ACC112 (cell line): ENCODE results near the gene SEC14L3.
"Not testable (repeated sequence)": the region's sequence is repeated elsewhere in the genome, so short reads cannot be mapped to it uniquely, and the experiment has no call there.

Experiments
- H2AFZ ChIP-seq: fragments of 200-600 bp; sonication (generic); one replicate; pipeline ENCODE4 v1.6.0; 2017; ENCODE audit warnings: antibody characterized with exemption, low read length; ENCODE audit not compliant: unreplicated experiment
- H3K27ac ChIP-seq: fragments of 200-600 bp; sonication (generic); 2 replicates; pipeline ENCODE4 v1.5.1; 2014; ENCODE audit warnings: low read depth, mild to moderate bottlenecking, antibody characterized with exemption, low read length, moderate library complexity
- H3K27me3 ChIP-seq: fragments of 200-600 bp; sonication (generic); 2 replicates; pipeline ENCODE4 v1.6.1; 2014; ENCODE audit warnings: mild to moderate bottlenecking, antibody characterized with exemption, low read length, moderate library complexity, mixed read lengths; ENCODE audit not compliant: insufficient read depth
- H3K36me3 ChIP-seq: fragments of 200-600 bp; sonication (generic); 2 replicates; pipeline ENCODE4 v1.6.1; 2016; ENCODE audit warnings: mild to moderate bottlenecking, antibody characterized with exemption, low read length, moderate library complexity, mixed read lengths; ENCODE audit not compliant: insufficient read depth
- H3K4me1 ChIP-seq: fragments of 200-600 bp; sonication (generic); one replicate; pipeline ENCODE4 v1.6.1; 2016; ENCODE audit warnings: low read length, mixed read lengths; ENCODE audit not compliant: insufficient read depth, unreplicated experiment, control insufficient read depth
- H3K4me3 ChIP-seq: fragments of 200-600 bp; sonication (generic); 2 replicates; pipeline ENCODE4 v1.5.1; 2014; ENCODE audit warnings: mild to moderate bottlenecking, low read depth, low read length
- H3K79me2 ChIP-seq: fragments of 200-600 bp; sonication (generic); one replicate; pipeline ENCODE4 v1.6.0; 2016; ENCODE audit warnings: low read length; ENCODE audit not compliant: control insufficient read depth, unreplicated experiment, insufficient read depth

SEC14L3 gene

GRCh38 chr22:30460147-30460546, 11.7 kb downstream of the SEC14L3 start:
- no peak overlapping the region for H3K4me3 ChIP-seq
- H3K36me3 ChIP-seq, result no peaks in the 10 kb centered on the region
- 0 out of 2 replicates have a peak, but pooled peaks cover 2% of the 10 kb centered on the region for H3K27me3 ChIP-seq
- H3K27ac ChIP-seq, result no peak overlapping the region
- no peaks in the 10 kb centered on the region for H3K79me2 ChIP-seq
- H2AFZ ChIP-seq, result no peak overlapping the region
- H3K4me1 ChIP-seq, result no peaks in the 10 kb centered on the region

- Histone ChIP-seq H3K4me3 (no peak overlapping the region), H3K27me3 (no peaks in the 10 kb centered on the region), H3K4me1 (no peaks in the 10 kb centered on the region), H3K27ac (no peak overlapping the region), H3K36me3 (no peaks in the 10 kb centered on the region), H2AFZ (no peak overlapping the region), H3K79me2 (no peaks in the 10 kb centered on the region)
Measured at GRCh38 chr22:30459181-30460052, 12.4 kb downstream of the SEC14L3 start.

DNA sequence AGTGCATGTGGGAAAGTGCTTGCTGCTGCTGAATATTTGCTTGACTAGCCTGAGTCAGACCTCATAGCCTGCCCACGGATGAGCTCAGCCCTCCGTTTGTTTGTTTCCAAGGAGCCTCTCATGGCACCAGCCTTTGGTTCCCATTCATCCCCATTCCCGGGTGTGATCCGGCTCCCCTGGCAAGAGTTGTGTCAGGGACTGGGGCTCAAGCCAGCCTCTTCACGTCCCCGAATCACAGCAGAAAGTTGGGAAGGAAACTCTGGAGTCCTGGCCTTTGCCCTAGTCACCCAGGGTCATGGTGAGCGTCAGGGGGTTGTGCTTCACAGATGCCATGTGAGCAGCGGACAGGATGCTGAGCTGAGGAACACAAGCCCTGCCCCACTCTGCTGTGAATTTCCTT, 13.8 kb downstream of the SEC14L3 start:
- H3K4me3 ChIP-seq, result no peak overlapping the region
- H2AFZ ChIP-seq, result no peak overlapping the region
- H3K4me1 ChIP-seq, result no peaks in the 10 kb centered on the region
- no peak overlapping the region for H3K27ac ChIP-seq
- H3K36me3 ChIP-seq, result no peaks in the 10 kb centered on the region
- H3K79me2 ChIP-seq, result no peaks in the 10 kb centered on the region
- H3K27me3 ChIP-seq, result no peaks in the 10 kb centered on the region

DNA sequence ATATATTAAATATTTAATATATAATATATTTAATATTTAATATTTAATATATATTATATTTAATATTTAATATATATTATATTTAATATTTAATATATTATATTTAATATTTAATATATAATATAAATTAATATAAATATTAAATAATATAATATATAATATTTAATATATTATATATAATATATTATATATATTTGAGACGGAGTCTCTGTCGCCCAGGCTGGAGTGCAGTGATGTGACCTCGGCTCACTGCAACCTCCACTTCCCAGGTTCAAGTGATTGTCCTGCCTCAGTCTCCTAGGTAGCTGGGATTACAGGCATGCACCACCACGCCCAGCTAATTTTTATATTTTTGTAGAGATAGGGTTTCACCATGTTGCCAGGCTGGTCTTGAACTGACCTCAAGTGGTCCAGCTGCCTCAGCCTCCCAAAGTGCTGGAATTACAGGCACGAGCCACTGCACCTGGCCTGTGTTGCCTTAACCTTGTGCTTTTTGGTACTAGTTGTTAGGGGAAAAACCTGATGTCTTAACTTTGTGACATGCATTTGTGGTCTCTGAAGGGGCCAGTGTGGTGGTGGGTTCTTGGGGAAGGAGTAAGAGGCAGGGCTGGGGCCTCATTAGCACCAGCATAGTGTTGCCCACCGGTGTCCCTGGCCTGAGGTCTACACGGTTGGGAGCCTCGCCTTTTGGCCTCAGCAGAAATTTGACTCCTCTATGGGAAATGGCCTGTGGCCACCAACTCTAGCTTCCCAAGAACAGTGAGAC, 16.6 kb downstream of the SEC14L3 start:
- Histone ChIP-seq H3K4me3 (no peak overlapping the region), H3K27ac (no peak overlapping the region), H3K79me2 (no peaks in the 10 kb centered on the region), H2AFZ (no peak overlapping the region), H3K27me3 (no peaks in the 10 kb centered on the region), H3K36me3 (no peaks in the 10 kb centered on the region), H3K4me1 (no peaks in the 10 kb centered on the region)

DNA sequence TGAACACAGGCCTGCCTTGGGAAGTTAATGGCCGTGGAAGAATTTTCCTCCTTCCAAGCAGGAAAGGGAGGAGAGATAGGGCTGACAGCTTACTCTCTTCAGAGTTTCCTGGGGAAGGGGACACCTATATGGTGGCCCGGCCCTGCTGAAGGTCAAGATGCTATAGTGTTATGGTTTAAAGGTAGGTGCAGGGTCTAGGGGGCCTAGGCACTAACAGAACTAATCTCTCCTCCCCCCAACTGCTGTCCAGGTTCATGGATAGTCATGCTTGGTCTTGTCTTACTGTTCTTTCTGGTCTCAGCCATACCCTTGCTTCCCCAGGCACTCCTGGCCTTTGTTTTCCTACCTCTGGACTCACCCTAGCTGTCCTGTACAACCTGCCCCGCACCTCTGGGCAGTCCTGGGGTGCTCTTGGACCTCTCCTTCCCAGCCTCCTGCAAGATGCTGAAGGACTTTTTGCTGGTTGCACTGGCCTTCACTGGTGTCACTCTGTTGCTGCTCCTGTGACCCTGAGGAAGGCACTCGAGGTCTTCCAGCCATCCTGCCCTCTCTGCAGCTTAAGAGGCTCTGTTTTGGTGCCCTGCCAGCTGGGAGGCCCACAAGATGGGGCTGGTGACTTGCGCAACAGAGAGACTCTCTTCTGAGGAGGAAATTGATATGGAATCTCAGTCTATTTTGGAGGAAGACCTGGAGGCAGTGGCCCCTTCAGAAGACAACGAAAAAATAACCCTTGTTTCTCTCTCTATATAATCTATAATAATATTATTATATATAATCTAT, 17.9 kb downstream of the SEC14L3 start:
- H3K79me2 ChIP-seq, result no peaks in the 10 kb centered on the region
- no peaks in the 10 kb centered on the region for H3K27me3 ChIP-seq
- no peaks in the 10 kb centered on the region for H3K36me3 ChIP-seq
- H3K4me1 ChIP-seq, result no peaks in the 10 kb centered on the region
- no peak overlapping the region for H3K4me3 ChIP-seq
- H3K27ac ChIP-seq, result no peak overlapping the region
- H2AFZ ChIP-seq, result no peak overlapping the region

DNA sequence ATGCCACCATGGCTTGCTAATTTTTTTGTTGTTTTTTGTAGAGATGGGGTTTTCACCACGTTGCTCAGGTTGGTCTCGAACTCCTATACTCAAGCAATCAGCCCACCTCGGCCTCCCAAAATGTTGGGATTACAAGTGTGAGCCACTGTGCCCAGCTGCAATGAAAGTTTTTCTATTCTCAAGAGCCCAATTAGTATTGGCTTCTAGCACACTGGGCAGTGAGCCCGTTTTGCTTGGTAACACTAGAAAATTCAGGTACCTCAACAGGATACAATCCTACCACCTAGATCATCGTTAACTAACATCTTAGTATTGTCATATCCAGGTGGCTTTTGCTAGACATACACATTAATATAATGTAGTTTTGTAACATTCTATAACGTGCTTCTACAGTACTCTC, 19.0 kb downstream of the SEC14L3 start:
- Histone ChIP-seq H3K79me2 (no peaks in the 10 kb centered on the region), H3K4me1 (no peaks in the 10 kb centered on the region), H3K4me3 (no peak overlapping the region), H3K36me3 (no peaks in the 10 kb centered on the region), H2AFZ (no peak overlapping the region), H3K27ac (no peak overlapping the region), H3K27me3 (no peaks in the 10 kb centered on the region)

DNA sequence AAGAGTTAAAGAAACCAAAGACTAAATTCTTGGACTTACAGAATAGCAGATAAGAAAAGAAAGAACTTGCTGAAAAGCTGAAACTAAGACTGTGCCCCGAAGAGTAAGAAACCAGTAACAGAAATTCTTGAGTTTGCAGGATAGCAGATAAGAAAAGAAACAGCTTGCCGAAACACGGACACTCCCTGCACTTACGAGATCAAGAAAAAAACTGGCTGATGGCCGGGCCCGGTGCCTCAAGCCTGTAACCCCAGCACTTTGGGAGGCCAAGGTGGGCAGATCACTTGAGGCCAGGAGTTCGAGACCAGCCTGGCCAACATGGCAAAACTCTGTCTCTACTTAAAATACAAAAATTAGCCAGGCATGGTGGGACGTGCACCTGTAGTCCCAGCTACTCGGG, 20.3 kb downstream of the SEC14L3 start:
- not testable (repeated sequence) for H3K36me3 ChIP-seq, H3K27me3 ChIP-seq, H2AFZ ChIP-seq, H3K79me2 ChIP-seq, H3K4me1 ChIP-seq, H3K4me3 ChIP-seq, H3K27ac ChIP-seq

DNA sequence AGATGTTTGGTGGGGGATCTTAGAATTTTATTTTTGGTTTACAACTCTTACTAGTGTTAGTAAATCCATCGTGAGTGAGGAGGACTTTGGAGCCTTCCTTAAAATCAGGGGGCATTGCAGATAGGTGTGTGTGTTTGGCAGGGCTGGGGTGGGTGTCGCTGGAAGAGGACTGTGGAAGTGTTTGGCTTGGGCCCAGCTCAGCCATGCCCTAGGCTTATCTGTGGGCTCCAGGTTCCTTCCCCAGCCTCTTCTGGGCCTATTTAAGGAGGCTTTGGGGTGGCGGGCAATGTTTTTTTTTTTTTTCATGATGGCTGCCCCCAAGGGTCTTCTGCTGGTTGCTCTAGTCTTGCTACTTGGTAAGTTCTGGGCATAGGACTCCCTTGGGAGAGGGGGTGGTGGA, 24.2 kb downstream of the SEC14L3 start:
- no peak overlapping the region for H3K4me3 ChIP-seq
- H3K27ac ChIP-seq, result no peak overlapping the region
- no peak overlapping the region for H2AFZ ChIP-seq
- H3K27me3 ChIP-seq, result no peaks in the 10 kb centered on the region
- H3K4me1 ChIP-seq, result peaks cover 12% of the 10 kb centered on the region
- H3K79me2 ChIP-seq, result no peaks in the 10 kb centered on the region
- no peaks in the 10 kb centered on the region for H3K36me3 ChIP-seq

- H3K4me3 ChIP-seq, result no peak overlapping the region
Measured at GRCh38 chr22:30445438-30446145, 26.2 kb downstream of the SEC14L3 start.

More at GRCh38 chr22:30445438-30446145, 26.2 kb downstream of the SEC14L3 start:
- Histone ChIP-seq H3K27me3 (no peaks in the 10 kb centered on the region), H2AFZ (no peak overlapping the region), H3K79me2 (no peaks in the 10 kb centered on the region), H3K36me3 (no peaks in the 10 kb centered on the region), H3K27ac (peak overlapping the region; percentile 34; the same call in 1 of the 2 replicates), H3K4me1 (peaks cover 12% of the 10 kb centered on the region)
